Endometrium (tissue), 2 donors: ENCODE data around the gene ONECUT3.
"Not testable (repeated sequence)": the region's sequence is repeated elsewhere in the genome, so short reads cannot be mapped to it uniquely, and the experiment has no call there.

ENCODE experiments used
- FAIRE-seq: peaks from 2 replicates; lab custom pipeline; 2012; peaks lifted over from hg19 to GRCh38; lab: Jason Lieb, UNC
- donor health status: control.
- donor health status: control.

The ONECUT3 gene

GRCh38 chr19:1752757-1753728, at the start of gene ONECUT3:
TSS of gene ONECUT3 (plus strand) at chr19:1753506. CDS start at chr19:1753663, 157 bp downstream.
- FAIRE-seq: no peak

- FAIRE-seq: no peak
Measured at GRCh38 chr19:1704339-1704738, 49.0 kb upstream of the ONECUT3 start.

- FAIRE-seq: no peak
Measured at GRCh38 chr19:1705367-1705766, 47.9 kb upstream of the ONECUT3 start.

- not testable (repeated sequence) for FAIRE-seq
Measured at GRCh38 chr19:1706646-1707045, 46.7 kb upstream of the ONECUT3 start.

- no peak for FAIRE-seq
Measured at GRCh38 chr19:1707240-1707639, 46.1 kb upstream of the ONECUT3 start.

GRCh38 chr19:1713170-1713569, 40.1 kb upstream of the ONECUT3 start:
- FAIRE-seq: no peak

GRCh38 chr19:1715540-1715939, 37.8 kb upstream of the ONECUT3 start:
- FAIRE-seq: no peak

GRCh38 chr19:1717200-1717969, 35.9 kb upstream of the ONECUT3 start:
- no peak for FAIRE-seq

- no peak for FAIRE-seq
Measured at GRCh38 chr19:1717970-1718264, 35.4 kb upstream of the ONECUT3 start.

- FAIRE-seq: no peak
Measured at GRCh38 chr19:1718420-1719291, 34.6 kb upstream of the ONECUT3 start.

GRCh38 chr19:1719519-1719918, 33.8 kb upstream of the ONECUT3 start:
- no peak for FAIRE-seq

- no peak for FAIRE-seq
Measured at GRCh38 chr19:1720237-1720636, 33.1 kb upstream of the ONECUT3 start.

- no peak for FAIRE-seq
Measured at GRCh38 chr19:1725100-1726064, 27.9 kb upstream of the ONECUT3 start.

- no peak for FAIRE-seq
Measured at GRCh38 chr19:1728816-1729567, 24.3 kb upstream of the ONECUT3 start.

GRCh38 chr19:1729568-1729925, 23.8 kb upstream of the ONECUT3 start:
- no peak for FAIRE-seq

- FAIRE-seq: no peak
Measured at GRCh38 chr19:1730157-1730556, 23.1 kb upstream of the ONECUT3 start.

- no peak for FAIRE-seq
Measured at GRCh38 chr19:1734321-1734966, 18.9 kb upstream of the ONECUT3 start.

GRCh38 chr19:1736280-1736679, 17.0 kb upstream of the ONECUT3 start:
- no peak for FAIRE-seq

GRCh38 chr19:1736927-1737326, 16.4 kb upstream of the ONECUT3 start:
- no peak for FAIRE-seq
